A673 (cell line): ENCODE measurements around the gene AGAP1. TPM values are rescaled to one million over a fixed set of nuclear protein-coding genes. Genes with fewer than 3 reads are reported as not detected.

Experiments
- BruUV-seq: library from RNA; stranded (reverse); fragments of 400-500 nt; replicated peaks from 2 replicates; lab custom pipeline; 2021; lab: Mats Ljungman, UMichigan
- CTCF ChIA-PET: fragments of 300-600 bp; sonication (Branson Sonifier 250); formaldehyde crosslinking; loops from one replicate; lab custom pipeline; 2022; ENCODE audit warnings: antibody characterized with exemption; lab: Charles Lee
- POLR2A ChIA-PET: fragments of 300-600 bp; sonication (Branson Sonifier 250); formaldehyde crosslinking; loops from one replicate; lab custom pipeline; 2022; ENCODE audit warnings: antibody characterized with exemption; ENCODE audit not compliant: low non-redundant PET; lab: Charles Lee
- DNase-seq: peaks from one replicate; pipeline ENCODE4 v3.0.0-alpha.2; 2015; ENCODE audit warnings: low spot score
- H3K27ac ChIP-seq: fragments of 200-600 bp; sonication (generic); 2 replicates; pipeline ENCODE4 v1.5.1; 2016; ENCODE audit warnings: mixed run types, low read depth, mild to moderate bottlenecking, mixed read lengths, antibody characterized with exemption, low read length; ENCODE audit not compliant: poor library complexity, severe bottlenecking
- H3K27me3 ChIP-seq: fragments of 200-600 bp; sonication (generic); replicated peaks from 2 replicates; pipeline ENCODE4 v1.6.1; 2017; ENCODE audit warnings: mixed run types, low read depth, mild to moderate bottlenecking, mixed read lengths, antibody characterized with exemption, low read length; ENCODE audit not compliant: insufficient read depth, poor library complexity
- H3K36me3 ChIP-seq: fragments of 200-600 bp; sonication (generic); 2 replicates; pipeline ENCODE4 v1.6.1; 2016; ENCODE audit warnings: mixed run types, mild to moderate bottlenecking, mixed read lengths, antibody characterized with exemption, low read length; ENCODE audit not compliant: insufficient read depth, poor library complexity, severe bottlenecking
- H3K4me1 ChIP-seq: fragments of 200-600 bp; sonication (generic); 2 replicates; pipeline ENCODE4 v1.6.1; 2017; ENCODE audit warnings: mixed run types, mild to moderate bottlenecking, mixed read lengths, antibody characterized with exemption, low read length; ENCODE audit not compliant: insufficient read depth, poor library complexity, severe bottlenecking
- H3K4me3 ChIP-seq: fragments of 200-600 bp; sonication (generic); 2 replicates; pipeline ENCODE4 v1.5.1; 2016; ENCODE audit warnings: low read depth, mixed run types, mild to moderate bottlenecking, mixed read lengths, low read length; ENCODE audit not compliant: poor library complexity, severe bottlenecking
- H3K9me3 ChIP-seq: fragments of 200-600 bp; sonication (generic); 2 replicates; pipeline ENCODE4 v1.6.1; 2016; ENCODE audit warnings: mixed run types, low read depth, mild to moderate bottlenecking, mixed read lengths, antibody characterized with exemption, low read length; ENCODE audit not compliant: poor library complexity, severe bottlenecking
- EZH2 ChIP-seq: fragments of 200-600 bp; sonication (generic); IDR thresholded peaks from 2 replicates; pipeline ENCODE4 v1.6.1; 2017; ENCODE audit warnings: borderline replicate concordance, low read depth, mild to moderate bottlenecking, mixed read lengths, antibody characterized with exemption, low read length; ENCODE audit not compliant: poor library complexity, severe bottlenecking
- intact Hi-C: fragments of 100-400 bp; cut with micrococcal nuclease; formaldehyde crosslinking; loops from one replicate; pipeline ENCODE4 v1.10.0; 2022; ENCODE audit not compliant: unreplicated experiment
- total RNA-seq: library from RNA; stranded (reverse); gene quantifications from 2 replicates; pipeline ENCODE4 v1.2.3, GENCODE V29; 2021
- TF ChIP-seq, protein P1 (sequence below): fragments of 300-800, 200-600 bp; sonication (generic); conservative IDR thresholded peaks from 2 replicates; pipeline ENCODE4 v1.5.1; 2017; ENCODE audit warnings: low read depth, mild to moderate bottlenecking, antibody characterized with exemption, low read length, moderate library complexity, mixed read lengths

Gene AGAP1
- total RNA-seq, 1 experiment from 2014 or later: 25.3 TPM

GRCh38 chr2:236117861-236118269 is 624.0 kb downstream of the AGAP1 start:
- H3K27me3 ChIP-seq: no peaks in the 10 kb centered on the region
- POLR2A ChIA-PET: no interaction called here

DNA sequence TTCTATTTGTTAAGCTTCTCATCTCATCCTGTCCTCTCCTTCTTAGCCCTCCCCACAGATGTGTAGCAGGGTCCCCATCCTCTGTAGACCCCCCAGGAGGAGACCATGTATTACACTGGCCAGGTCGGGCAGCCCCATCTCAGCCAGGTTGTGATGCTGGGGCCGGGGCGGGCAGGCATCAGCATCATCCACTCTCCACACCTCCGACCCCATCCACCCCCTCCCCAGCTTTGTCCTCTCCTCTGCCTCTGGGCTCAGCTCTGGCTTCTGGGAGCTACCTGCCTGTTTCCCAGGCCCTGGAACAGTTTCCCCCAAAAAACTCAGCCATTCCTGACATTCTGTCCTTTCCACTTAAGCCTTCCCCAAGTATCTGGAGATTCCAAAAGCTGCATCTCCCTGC is 625.2 kb downstream of the AGAP1 start:
- no peak for DNase-seq
- H3K36me3 ChIP-seq: no peaks in the 10 kb centered on the region
- H3K9me3 ChIP-seq: no peaks in the 10 kb centered on the region
- no peaks in the 10 kb centered on the region for H3K4me1 ChIP-seq
- BruUV-seq: no TSS peak
- no peaks in the 10 kb centered on the region for H3K27me3 ChIP-seq
- TF ChIP-seq, protein P1, sequence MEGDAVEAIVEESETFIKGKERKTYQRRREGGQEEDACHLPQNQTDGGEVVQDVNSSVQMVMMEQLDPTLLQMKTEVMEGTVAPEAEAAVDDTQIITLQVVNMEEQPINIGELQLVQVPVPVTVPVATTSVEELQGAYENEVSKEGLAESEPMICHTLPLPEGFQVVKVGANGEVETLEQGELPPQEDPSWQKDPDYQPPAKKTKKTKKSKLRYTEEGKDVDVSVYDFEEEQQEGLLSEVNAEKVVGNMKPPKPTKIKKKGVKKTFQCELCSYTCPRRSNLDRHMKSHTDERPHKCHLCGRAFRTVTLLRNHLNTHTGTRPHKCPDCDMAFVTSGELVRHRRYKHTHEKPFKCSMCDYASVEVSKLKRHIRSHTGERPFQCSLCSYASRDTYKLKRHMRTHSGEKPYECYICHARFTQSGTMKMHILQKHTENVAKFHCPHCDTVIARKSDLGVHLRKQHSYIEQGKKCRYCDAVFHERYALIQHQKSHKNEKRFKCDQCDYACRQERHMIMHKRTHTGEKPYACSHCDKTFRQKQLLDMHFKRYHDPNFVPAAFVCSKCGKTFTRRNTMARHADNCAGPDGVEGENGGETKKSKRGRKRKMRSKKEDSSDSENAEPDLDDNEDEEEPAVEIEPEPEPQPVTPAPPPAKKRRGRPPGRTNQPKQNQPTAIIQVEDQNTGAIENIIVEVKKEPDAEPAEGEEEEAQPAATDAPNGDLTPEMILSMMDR: no peak
- no peak for TF ChIP-seq EZH2
- intact Hi-C loops: no loop called here
- ChIA-PET POLR2A (no interaction called here), CTCF (no interaction called here)
- no peak overlapping the region for H3K4me3 ChIP-seq
- H3K27ac ChIP-seq: no peak overlapping the region

More at GRCh38 chr2:236117861-236118269, 624.0 kb downstream of the AGAP1 start:
- Histone ChIP-seq H3K36me3 (no peaks in the 10 kb centered on the region), H3K4me1 (no peaks in the 10 kb centered on the region), H3K27ac (no peak overlapping the region), H3K9me3 (no peaks in the 10 kb centered on the region), H3K4me3 (no peak overlapping the region)
- TF ChIP-seq EZH2: no peak
- TF ChIP-seq, protein P1: no peak
- no peak for DNase-seq
- intact Hi-C loops: no loop called here
- CTCF ChIA-PET: no interaction called here
- BruUV-seq: no TSS peak

DNA sequence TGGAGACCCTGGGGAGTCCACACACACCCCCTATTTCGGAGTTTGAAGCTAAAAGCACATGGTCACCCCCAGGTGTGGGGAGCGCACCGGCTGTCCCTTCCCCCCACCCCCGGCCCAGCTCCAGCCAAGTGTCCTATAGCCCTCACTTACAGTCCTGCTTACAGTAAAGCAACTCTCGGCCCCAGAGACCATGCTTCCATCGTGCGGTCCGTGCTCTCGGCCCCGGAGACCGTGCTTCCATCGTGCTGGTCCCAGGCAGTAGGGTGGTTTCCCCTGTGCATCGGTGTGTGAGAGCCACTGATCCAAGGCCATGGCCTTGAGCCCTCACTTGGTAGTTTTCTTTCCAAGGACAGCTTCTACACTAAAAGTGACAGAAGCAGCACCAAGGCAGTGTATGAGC is 625.6 kb downstream of the AGAP1 start:
- Histone ChIP-seq H3K27ac (no peak overlapping the region), H3K9me3 (no peaks in the 10 kb centered on the region), H3K27me3 (no peaks in the 10 kb centered on the region), H3K4me1 (no peaks in the 10 kb centered on the region), H3K36me3 (no peaks in the 10 kb centered on the region), H3K4me3 (no peak overlapping the region)
- intact Hi-C loops: no loop called here
- CTCF ChIA-PET: no interaction called here
- DNase-seq: no peak
- no peak for TF ChIP-seq EZH2
- TF ChIP-seq, protein P1: no peak
- POLR2A ChIA-PET: no interaction called here
- no TSS peak for BruUV-seq
